ENCODE data around the gene SLC16A10. TPM values are rescaled to one million over a fixed set of nuclear protein-coding genes. Genes with fewer than 3 reads are reported as not detected.
"Not testable (repeated sequence)": the region's sequence is repeated elsewhere in the genome, so short reads cannot be mapped to it uniquely, and the experiment has no call there.

SLC16A10 gene
- total and polyA plus RNA-seq, 7 donors, result under 0.01 to 1.2 (median 0.83) TPM

GRCh38 chr6:111050261-111051023 lies 36.9 kb upstream of the SLC16A10 start:
- intact Hi-C loops (cut with DNase I), result no loop called here
- WGBS, 2 donors, result 89 to 91% methylated on average over 2 of the region's 2 CpGs

GRCh38 chr6:111052171-111052570 lies 35.1 kb upstream of the SLC16A10 start:
- no peaks in the 10 kb centered on the region for H3K4me1 ChIP-seq
- no peaks in the 10 kb centered on the region for H3K9me3 ChIP-seq
- H3K27ac ChIP-seq, result no peak overlapping the region
- intact Hi-C loops (cut with DNase I), result no loop called here
- WGBS, 2 donors, result 87 to 90% methylated on average over 3 of the region's 3 CpGs
- no peak overlapping the region for H3K4me3 ChIP-seq
- no peak for DNase-seq
- TF ChIP-seq POLR2AphosphoS5 (IDR thresholded peaks at IDR 0.05), result no peak
- no peaks in the 10 kb centered on the region for H3K27me3 ChIP-seq
- no peaks in the 10 kb centered on the region for H3K36me3 ChIP-seq

More at GRCh38 chr6:111050261-111051023, 36.9 kb upstream of the SLC16A10 start:
- no peaks in the 10 kb centered on the region for H3K27me3 ChIP-seq
- TF ChIP-seq CTCF (IDR thresholded peaks at IDR 0.05), result no peak
- TF ChIP-seq EP300 (IDR thresholded peaks at IDR 0.05), result no peak
- TF ChIP-seq POLR2A (IDR thresholded peaks at IDR 0.05), result no peak
- no peak for TF ChIP-seq POLR2AphosphoS5 (IDR thresholded peaks at IDR 0.05)
- no peaks in the 10 kb centered on the region for H3K36me3 ChIP-seq
- H3K4me1 ChIP-seq, result no peaks in the 10 kb centered on the region
- no peaks in the 10 kb centered on the region for H3K9me3 ChIP-seq
- DNase-seq, result no peak
- no peak overlapping the region for H3K4me3 ChIP-seq
- H3K27ac ChIP-seq, result no peak overlapping the region

- Histone ChIP-seq H3K9me3 (no peaks in the 10 kb centered on the region), H3K36me3 (no peaks in the 10 kb centered on the region), H3K27ac (no peak overlapping the region), H3K27me3 (no peaks in the 10 kb centered on the region), H3K4me3 (no peak overlapping the region), H3K4me1 (no peaks in the 10 kb centered on the region)
- 39 to 40% methylated on average over 12 of the region's 12 CpGs for WGBS, 2 donors
- DNase-seq, result no peak
- TF ChIP-seq POLR2A (IDR thresholded peaks at IDR 0.05) (no peak), CTCF (IDR thresholded peaks at IDR 0.05) (peak in 3 of 4 experiments; percentile 48 to 71 (median 53))
- intact Hi-C loops (cut with DNase I), result no loop called here
These were observed 30.1 kb upstream of the SLC16A10 start for GRCh38 chr6:111057074-111057752.

GRCh38 chr6:111061508-111061907 lies 25.8 kb upstream of the SLC16A10 start:
- intact Hi-C loops (cut with DNase I), result no loop called here
- peaks cover 0 to 5% (median 2%) of the 10 kb centered on the region in 4 donors for H3K9me3 ChIP-seq
- TF ChIP-seq EP300 (IDR thresholded peaks at IDR 0.05) (no peak), POLR2A (IDR thresholded peaks at IDR 0.05) (no peak), POLR2AphosphoS5 (IDR thresholded peaks at IDR 0.05) (no peak), CTCF (IDR thresholded peaks at IDR 0.05) (no peak)
- no peak for DNase-seq
- H3K4me3 ChIP-seq, result no peak overlapping the region
- no peaks in the 10 kb centered on the region for H3K36me3 ChIP-seq
- no peaks in the 10 kb centered on the region for H3K27me3 ChIP-seq
- no peak overlapping the region for H3K27ac ChIP-seq
- H3K4me1 ChIP-seq, result no peaks in the 10 kb centered on the region
- 83 to 88% methylated on average over 5 of the region's 5 CpGs for WGBS, 2 donors

- intact Hi-C loops (cut with DNase I); H3K27ac ChIP-seq: not testable (repeated sequence)
- WGBS, 2 donors, result 84 to 96% methylated on average over 5 of the region's 5 CpGs
These were observed 25.3 kb upstream of the SLC16A10 start for GRCh38 chr6:111061985-111062384.

GRCh38 chr6:111062860-111063259 lies 24.4 kb upstream of the SLC16A10 start:
- intact Hi-C loops (cut with DNase I), result not testable (repeated sequence)

More at GRCh38 chr6:111061985-111062384, 25.3 kb upstream of the SLC16A10 start:
- not testable (repeated sequence) for H3K27me3 ChIP-seq, H3K4me3 ChIP-seq, H3K4me1 ChIP-seq, DNase-seq, H3K9me3 ChIP-seq, H3K36me3 ChIP-seq

More at GRCh38 chr6:111062860-111063259, 24.4 kb upstream of the SLC16A10 start:
- not testable (repeated sequence) for H3K4me3 ChIP-seq, H3K27ac ChIP-seq, H3K9me3 ChIP-seq, DNase-seq, H3K27me3 ChIP-seq, H3K4me1 ChIP-seq, H3K36me3 ChIP-seq
- whole genome bisulfite sequencing, 2 donors, result 77 to 95% methylated on average over 5 of the region's 5 CpGs

Data from sigmoid colon (tissue), 7 donors.